Natural killer cell treated with Interleukin-12 subunit alpha and Interleukin-12 subunit beta and Interleukin-15 and Interleukin-18, amount 100 ng/mL, for 72 hours (primary cell): Measurements from ENCODE around the gene SYTL2. TPM values are rescaled to one million over a fixed set of nuclear protein-coding genes. Genes with fewer than 3 reads are reported as not detected.
A peak's percentile ranks its signal among the peaks of the same experiment; 100 is the strongest.

Source experiments
- ATAC-seq, 2 donors: fragments of 150-1000 bp; cut with Tn5 transposase in 1 of 2; sonication (Bioruptor Pico), chemical (Tn5 transposase) in 1 of 2; 2 replicates each; pipeline ENCODE4 v1.10.0; 2021
- DNase-seq: peaks from one replicate; pipeline ENCODE4 v3.0.0; 2022; ENCODE audit warnings: low spot score
- H3K27ac Mint-ChIP-seq, 2 donors: 1 replicate in 1 of 2; 2 replicates in 1 of 2; pipeline ENCODE4 v1.8.0; 2022; ENCODE audit warnings: mixed read lengths in 2 of 2, mild to moderate bottlenecking in 1 of 2, moderate library complexity in 1 of 2
- H3K27me3 Mint-ChIP-seq, 2 donors: 1 replicate in 1 of 2; 2 replicates in 1 of 2; pipeline ENCODE4 v1.8.0; 2022; ENCODE audit warnings: mixed read lengths in 2 of 2
- H3K36me3 Mint-ChIP-seq: one replicate; pipeline ENCODE4 v1.8.0; 2022; ENCODE audit warnings: mixed read lengths
- H3K4me1 Mint-ChIP-seq, 2 donors: 1 replicate in 1 of 2; 2 replicates in 1 of 2; pipeline ENCODE4 v1.8.0; 2022; ENCODE audit warnings: low read depth in 2 of 2, mixed read lengths in 2 of 2, mild to moderate bottlenecking in 1 of 2
- H3K4me3 Mint-ChIP-seq: one replicate; pipeline ENCODE4 v1.8.0; 2022; ENCODE audit warnings: mixed read lengths
- H3K9me3 Mint-ChIP-seq: 2 replicates; pipeline ENCODE4 v1.8.0; 2022; ENCODE audit warnings: mixed read lengths
- total RNA-seq, 2 donors: library from RNA; stranded (reverse); gene quantifications; one replicate each; pipeline ENCODE4 v1.2.3, GENCODE V29; 2022

SYTL2 gene
- total RNA-seq, 2 donors from 2014 or later, result 68.8 to 74.8 TPM

- Mint-ChIP-seq H3K4me1 (peaks cover 72 to 77% of the 10 kb centered on the region in 2 donors), H3K27me3 (no peaks in the 10 kb centered on the region), H3K9me3 (peaks cover 3% of the 10 kb centered on the region), H3K36me3 (peaks cover 9% of the 10 kb centered on the region), H3K4me3 (peak overlapping the region; percentile 68), H3K27ac (peak overlapping the region; percentile 97 to 100)
- DNase-seq (peak; percentile 68), ATAC-seq (peak; percentile 21 to 46)
Observed at GRCh38 chr11:85756401-85757200, 54.3 kb downstream of the SYTL2 start.

- Mint-ChIP-seq H3K4me1 (peaks cover 80 to 81% of the 10 kb centered on the region in 2 donors), H3K4me3 (peak overlapping the region; percentile 68), H3K27me3 (no peaks in the 10 kb centered on the region), H3K9me3 (peaks cover 3% of the 10 kb centered on the region), H3K27ac (peak overlapping the region; percentile 97 to 100), H3K36me3 (peaks cover 9% of the 10 kb centered on the region)
- no peak for DNase-seq
- no peak for ATAC-seq
Observed at GRCh38 chr11:85755701-85756100, 55.2 kb downstream of the SYTL2 start.

- Mint-ChIP-seq H3K27me3 (no peaks in the 10 kb centered on the region), H3K9me3 (peaks cover 3% of the 10 kb centered on the region), H3K36me3 (peaks cover 9% of the 10 kb centered on the region), H3K4me1 (peaks cover 80 to 82% of the 10 kb centered on the region in 2 donors), H3K27ac (peak overlapping the region; percentile 97 to 100), H3K4me3 (peak overlapping the region; percentile 68)
- no peak for ATAC-seq
- DNase-seq, result no peak
Observed at GRCh38 chr11:85755285-85755684, 55.7 kb downstream of the SYTL2 start.

GRCh38 chr11:85752890-85753581, 57.9 kb downstream of the SYTL2 start:
- Mint-ChIP-seq H3K4me1 (peaks cover 84 to 86% of the 10 kb centered on the region in 2 donors), H3K36me3 (peaks cover 13% of the 10 kb centered on the region), H3K27ac (peak overlapping the region; percentile 97 to 100), H3K9me3 (peaks cover 3% of the 10 kb centered on the region), H3K27me3 (no peaks in the 10 kb centered on the region), H3K4me3 (peak overlapping the region; percentile 83)
- ATAC-seq (peak; percentile 95 to 96), DNase-seq (peak; percentile 91)

- Mint-ChIP-seq H3K4me3 (peak overlapping the region; percentile 83), H3K27me3 (no peaks in the 10 kb centered on the region), H3K4me1 (peaks cover 82 to 83% of the 10 kb centered on the region in 2 donors), H3K27ac (peak overlapping the region; percentile 97 to 100), H3K36me3 (peaks cover 16% of the 10 kb centered on the region), H3K9me3 (peaks cover 3% of the 10 kb centered on the region)
- peak in 1 of 2 donors; percentile 34 for ATAC-seq
- DNase-seq, result no peak
Observed at GRCh38 chr11:85752201-85752889, 58.6 kb downstream of the SYTL2 start.

GRCh38 chr11:85751724-85752123, 59.2 kb downstream of the SYTL2 start:
- H3K9me3 Mint-ChIP-seq, result peaks cover 3% of the 10 kb centered on the region

GRCh38 chr11:85750646-85751045, 60.3 kb downstream of the SYTL2 start:
- peaks cover 80% of the 10 kb centered on the region in 2 donors for H3K4me1 Mint-ChIP-seq
- ATAC-seq (peak in 1 of 2 donors; percentile 52), DNase-seq (no peak)
- H3K4me3 Mint-ChIP-seq, result peak overlapping the region; percentile 83
- peaks cover 3% of the 10 kb centered on the region for H3K9me3 Mint-ChIP-seq
- H3K27me3 Mint-ChIP-seq, result no peaks in the 10 kb centered on the region
- peak overlapping the region; percentile 97 to 100 for H3K27ac Mint-ChIP-seq
- H3K36me3 Mint-ChIP-seq, result peaks cover 17% of the 10 kb centered on the region

More at GRCh38 chr11:85751724-85752123, 59.2 kb downstream of the SYTL2 start:
- H3K36me3 Mint-ChIP-seq, result peaks cover 16% of the 10 kb centered on the region
- DNase-seq (no peak), ATAC-seq (no peak)
- H3K27ac Mint-ChIP-seq, result peak overlapping the region; percentile 97 to 100
- H3K4me1 Mint-ChIP-seq, result peaks cover 81 to 83% of the 10 kb centered on the region in 2 donors
- no peaks in the 10 kb centered on the region for H3K27me3 Mint-ChIP-seq
- H3K4me3 Mint-ChIP-seq, result peak overlapping the region; percentile 83

- ATAC-seq (no peak), DNase-seq (no peak)
- peaks cover 21% of the 10 kb centered on the region for H3K36me3 Mint-ChIP-seq
Observed at GRCh38 chr11:85749884-85750283, 61.1 kb downstream of the SYTL2 start.

GRCh38 chr11:85749287-85749834, 61.6 kb downstream of the SYTL2 start:
- peaks cover 21% of the 10 kb centered on the region for H3K36me3 Mint-ChIP-seq
- ATAC-seq (no peak), DNase-seq (no peak)
- peaks cover 72 to 73% of the 10 kb centered on the region in 2 donors for H3K4me1 Mint-ChIP-seq
- H3K9me3 Mint-ChIP-seq, result peaks cover 3% of the 10 kb centered on the region
- peak overlapping the region; percentile 97 to 100 for H3K27ac Mint-ChIP-seq
- no peaks in the 10 kb centered on the region for H3K27me3 Mint-ChIP-seq
- H3K4me3 Mint-ChIP-seq, result peak overlapping the region; percentile 83

More at GRCh38 chr11:85749884-85750283, 61.1 kb downstream of the SYTL2 start:
- peaks cover 76% of the 10 kb centered on the region in 2 donors for H3K4me1 Mint-ChIP-seq
- H3K27ac Mint-ChIP-seq, result peak overlapping the region; percentile 97 to 100
- H3K27me3 Mint-ChIP-seq, result no peaks in the 10 kb centered on the region
- H3K9me3 Mint-ChIP-seq, result peaks cover 3% of the 10 kb centered on the region
- H3K4me3 Mint-ChIP-seq, result peak overlapping the region; percentile 83

- Mint-ChIP-seq H3K4me1 (peaks cover 71 to 73% of the 10 kb centered on the region in 2 donors), H3K9me3 (peaks cover 3% of the 10 kb centered on the region), H3K36me3 (peaks cover 21% of the 10 kb centered on the region), H3K27ac (peak overlapping the region; percentile 97 to 100), H3K4me3 (peak overlapping the region; percentile 83), H3K27me3 (no peaks in the 10 kb centered on the region)
- DNase-seq (no peak), ATAC-seq (no peak)
Observed at GRCh38 chr11:85748455-85748891, 62.5 kb downstream of the SYTL2 start.

GRCh38 chr11:85746670-85747069, 64.3 kb downstream of the SYTL2 start:
- Mint-ChIP-seq H3K9me3 (no peaks in the 10 kb centered on the region), H3K27me3 (no peaks in the 10 kb centered on the region), H3K4me1 (peaks cover 58 to 59% of the 10 kb centered on the region in 2 donors), H3K27ac (peak overlapping the region; percentile 60 to 66), H3K4me3 (no peak overlapping the region), H3K36me3 (peaks cover 17% of the 10 kb centered on the region)
- DNase-seq (no peak), ATAC-seq (no peak)

GRCh38 chr11:85745626-85746025, 65.3 kb downstream of the SYTL2 start:
- H3K4me3 Mint-ChIP-seq, result peak overlapping the region; percentile 12
- ATAC-seq (no peak), DNase-seq (no peak)
- H3K9me3 Mint-ChIP-seq, result no peaks in the 10 kb centered on the region
- peaks cover 17% of the 10 kb centered on the region for H3K36me3 Mint-ChIP-seq
- H3K4me1 Mint-ChIP-seq, result peaks cover 52 to 53% of the 10 kb centered on the region in 2 donors
- peak overlapping the region; percentile 60 to 66 for H3K27ac Mint-ChIP-seq
- no peaks in the 10 kb centered on the region for H3K27me3 Mint-ChIP-seq

- Mint-ChIP-seq H3K36me3 (peaks cover 19% of the 10 kb centered on the region), H3K27me3 (no peaks in the 10 kb centered on the region), H3K9me3 (no peaks in the 10 kb centered on the region), H3K27ac (peak overlapping the region in 1 of 2 donors; percentile 79), H3K4me1 (peaks cover 45 to 46% of the 10 kb centered on the region in 2 donors), H3K4me3 (no peak overlapping the region)
- ATAC-seq (no peak), DNase-seq (no peak)
Observed at GRCh38 chr11:85742873-85743275, 68.1 kb downstream of the SYTL2 start.
